Cardiac fibroblast (primary cell): Measurements from ENCODE around the gene NDUFA8.

Source experiments
- DNase-seq, 2 donors: peaks; one replicate each; pipeline versions ENCODE4 v3.0.0 to v3.0.0-alpha.2; 2010; ENCODE audit warnings: low read depth in 2 of 2
- H3K4me3 ChIP-seq, 2 donors: replicated peaks in 1 of 2; 1 replicate in 1 of 2; 2 replicates in 1 of 2; pipeline ENCODE4 v1.5.1; 2011; ENCODE audit warnings: low read depth in 2 of 2, low read length in 2 of 2, mild to moderate bottlenecking in 2 of 2, moderate library complexity in 1 of 2
- TF ChIP-seq, protein P1 (sequence below): IDR thresholded peaks from one replicate; pipeline ENCODE4 v1.5.1; 2011; ENCODE audit warnings: low read depth, mild to moderate bottlenecking, low read length, inconsistent platforms

NDUFA8 gene

DNA sequence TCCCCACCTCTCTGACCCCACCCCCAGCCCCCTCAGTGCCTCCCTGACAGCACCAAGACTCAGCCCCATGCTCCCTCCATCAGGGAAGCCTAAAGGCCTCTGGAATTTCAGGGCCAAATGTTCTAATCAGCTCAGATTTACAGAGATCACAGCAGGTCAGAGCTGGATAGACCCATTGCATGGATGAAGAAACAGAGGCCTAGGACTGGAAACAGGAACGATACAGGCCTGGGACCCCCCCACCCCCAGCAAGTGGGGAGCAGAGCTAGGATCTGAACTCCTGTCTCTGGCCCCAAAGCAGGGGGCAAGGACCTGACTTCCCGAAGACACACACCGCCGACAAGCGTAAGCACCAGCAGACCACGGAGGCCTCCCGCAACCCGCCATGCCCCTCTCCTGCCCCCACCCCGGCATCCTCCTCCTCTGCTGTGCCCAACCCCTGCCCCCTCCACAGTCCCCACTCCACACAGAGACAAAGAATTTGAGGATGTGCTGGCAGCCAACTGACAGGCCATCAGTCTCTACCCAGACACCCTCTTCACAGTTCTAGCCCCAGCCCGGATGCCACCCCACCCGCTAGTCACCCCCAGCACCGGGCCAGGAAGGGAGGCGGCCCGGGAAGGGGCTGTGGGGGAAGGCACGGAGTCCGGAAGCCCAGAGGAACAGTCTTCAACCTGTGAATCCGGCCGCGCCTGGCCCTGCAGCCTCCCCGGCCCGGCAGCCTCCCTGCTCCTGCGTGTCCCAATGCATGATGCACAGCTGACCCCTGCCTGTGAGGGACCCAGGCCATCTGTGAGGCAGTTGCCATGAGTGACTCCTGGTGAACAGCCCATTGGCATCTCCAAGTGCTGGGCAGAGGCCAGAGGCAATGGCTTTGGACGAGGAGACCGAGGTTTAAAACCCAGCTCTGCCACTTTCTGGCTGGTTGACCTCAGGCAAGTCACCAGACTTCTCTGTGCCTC lies 31.3 kb downstream of the NDUFA8 start:
- no peak overlapping the region for H3K4me3 ChIP-seq
- TF ChIP-seq, protein P1, sequence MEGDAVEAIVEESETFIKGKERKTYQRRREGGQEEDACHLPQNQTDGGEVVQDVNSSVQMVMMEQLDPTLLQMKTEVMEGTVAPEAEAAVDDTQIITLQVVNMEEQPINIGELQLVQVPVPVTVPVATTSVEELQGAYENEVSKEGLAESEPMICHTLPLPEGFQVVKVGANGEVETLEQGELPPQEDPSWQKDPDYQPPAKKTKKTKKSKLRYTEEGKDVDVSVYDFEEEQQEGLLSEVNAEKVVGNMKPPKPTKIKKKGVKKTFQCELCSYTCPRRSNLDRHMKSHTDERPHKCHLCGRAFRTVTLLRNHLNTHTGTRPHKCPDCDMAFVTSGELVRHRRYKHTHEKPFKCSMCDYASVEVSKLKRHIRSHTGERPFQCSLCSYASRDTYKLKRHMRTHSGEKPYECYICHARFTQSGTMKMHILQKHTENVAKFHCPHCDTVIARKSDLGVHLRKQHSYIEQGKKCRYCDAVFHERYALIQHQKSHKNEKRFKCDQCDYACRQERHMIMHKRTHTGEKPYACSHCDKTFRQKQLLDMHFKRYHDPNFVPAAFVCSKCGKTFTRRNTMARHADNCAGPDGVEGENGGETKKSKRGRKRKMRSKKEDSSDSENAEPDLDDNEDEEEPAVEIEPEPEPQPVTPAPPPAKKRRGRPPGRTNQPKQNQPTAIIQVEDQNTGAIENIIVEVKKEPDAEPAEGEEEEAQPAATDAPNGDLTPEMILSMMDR, result no peak
- DNase-seq, result no peak

DNA sequence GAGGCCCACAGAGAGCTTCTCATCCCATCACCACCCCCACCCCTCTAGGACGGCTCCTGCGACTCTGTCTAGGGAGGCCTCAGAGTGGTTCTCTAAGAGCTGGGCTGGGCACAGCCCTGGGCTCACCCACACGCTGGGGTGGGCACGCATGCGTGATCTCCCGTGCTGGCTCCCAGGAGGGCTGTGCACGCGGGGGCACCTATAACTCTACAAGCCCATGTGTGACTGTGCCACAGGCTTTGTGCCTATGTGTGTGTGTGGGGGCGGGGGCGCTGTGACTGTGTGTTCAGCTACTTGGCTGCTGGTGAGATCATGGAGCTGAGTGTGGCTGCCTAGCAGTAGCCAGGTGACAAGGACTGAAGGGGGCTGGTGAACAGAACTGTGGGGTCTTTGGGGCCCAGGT lies 32.2 kb downstream of the NDUFA8 start:
- TF ChIP-seq, protein P1, result no peak
- H3K4me3 ChIP-seq, result no peak overlapping the region
- no peak for DNase-seq

DNA sequence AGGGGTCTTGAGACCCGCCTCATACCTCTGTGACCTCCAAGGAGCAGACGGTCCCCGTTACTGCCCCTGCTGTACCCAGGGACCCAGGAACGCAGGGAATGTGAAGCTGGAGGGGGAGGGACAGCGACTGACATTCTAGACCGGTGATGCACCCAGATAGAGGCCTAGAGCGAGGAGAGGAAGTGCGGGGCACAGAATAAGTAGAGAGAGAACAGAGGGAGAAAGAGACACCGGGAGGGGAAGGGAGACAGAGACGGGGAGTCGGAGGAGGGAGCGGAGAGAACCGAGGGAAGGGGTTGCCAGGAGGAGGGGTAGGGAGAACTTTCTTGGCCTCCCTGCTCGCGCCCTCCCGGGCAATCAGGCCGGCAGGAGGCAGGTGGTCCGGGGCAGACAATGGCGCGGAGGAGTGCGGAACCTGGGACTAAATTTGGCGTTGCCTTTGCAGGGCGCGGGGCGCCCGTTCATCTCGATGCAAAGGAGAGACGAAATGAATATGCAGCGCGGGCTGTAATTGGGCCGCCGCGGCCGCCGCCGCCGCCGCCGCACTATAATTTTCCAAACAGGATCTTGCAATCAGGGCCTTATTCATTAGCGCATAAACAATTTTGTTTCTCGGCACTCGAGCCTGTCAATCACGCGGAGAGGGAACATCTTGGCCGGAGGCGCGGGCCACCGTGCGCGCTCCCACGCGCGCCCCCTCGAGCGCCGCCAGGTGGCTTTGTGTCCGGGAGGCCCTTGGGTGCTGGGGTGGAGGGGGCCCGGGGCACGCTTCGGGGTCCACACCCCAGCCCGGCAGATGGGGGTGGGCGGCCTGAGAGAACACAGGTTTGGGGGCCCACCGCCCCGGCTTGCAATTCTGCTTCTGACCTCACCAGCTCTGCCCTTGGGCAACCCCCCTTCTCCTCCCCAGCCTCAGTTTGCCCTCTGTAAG lies 33.0 kb downstream of the NDUFA8 start:
- TF ChIP-seq, protein P1, result no peak
- peak in 1 of 2 donors; percentile 55 for DNase-seq
- peak overlapping the region; percentile 30 to 38 for H3K4me3 ChIP-seq

DNA sequence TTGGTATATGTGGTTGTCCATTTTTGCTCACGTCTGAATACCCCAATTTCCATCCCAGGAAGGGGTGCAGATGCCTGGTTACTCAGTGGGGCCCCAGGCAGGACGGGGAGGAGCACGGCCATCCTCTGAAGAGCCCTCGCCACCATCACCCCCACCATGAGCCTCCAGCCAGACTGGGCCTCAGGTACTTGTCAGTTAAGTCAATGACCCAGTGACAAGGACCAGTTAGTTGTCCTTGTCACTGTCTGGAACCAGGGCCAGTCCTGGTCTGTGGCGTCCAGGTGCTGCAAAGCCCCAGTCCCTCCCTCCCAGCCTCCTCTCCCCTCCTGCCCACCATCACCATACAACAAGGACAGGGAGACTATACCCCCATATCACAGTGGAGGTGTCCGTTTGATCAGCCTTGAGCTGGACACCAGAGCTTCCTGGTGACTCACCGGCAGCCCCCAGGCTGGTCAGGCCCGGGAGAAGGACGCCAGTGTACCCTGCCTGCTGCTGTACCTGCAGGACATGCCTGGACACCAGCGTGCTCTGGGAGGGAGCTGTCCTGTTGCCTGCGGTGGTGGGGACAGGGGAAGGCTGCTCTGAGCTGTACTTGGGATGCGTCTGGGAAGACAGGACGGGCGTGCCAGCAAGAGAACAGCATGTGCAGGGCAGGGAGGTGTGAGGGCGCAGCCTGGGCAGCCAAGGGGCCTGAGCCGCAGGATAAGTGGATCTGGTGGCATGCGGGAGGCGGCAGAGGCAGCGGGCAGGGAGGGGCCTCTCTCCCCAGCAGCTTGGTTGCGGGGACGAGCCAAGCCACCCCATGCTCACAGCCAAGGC lies 33.9 kb downstream of the NDUFA8 start:
- peak in 1 of 2 donors; percentile 19 for DNase-seq
- TF ChIP-seq, protein P1, result no peak
- H3K4me3 ChIP-seq, result no peak overlapping the region

DNA sequence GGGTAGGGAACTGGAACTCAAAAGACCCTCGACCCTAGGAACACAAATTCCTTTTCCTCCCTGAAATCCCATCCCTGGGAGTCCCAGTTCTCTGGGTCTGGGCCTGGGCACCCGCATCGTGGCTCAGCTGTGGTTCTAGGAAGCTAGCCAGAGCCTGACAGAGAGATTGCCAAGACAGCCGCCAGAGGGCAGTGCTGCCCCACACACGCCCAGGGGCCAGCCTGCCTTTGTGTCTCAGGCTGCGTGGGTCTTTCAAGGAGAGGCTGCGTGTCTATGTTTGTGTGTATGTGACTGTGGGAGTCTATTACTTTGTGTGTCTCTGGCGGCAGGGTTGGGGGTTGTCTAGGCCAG lies 34.4 kb downstream of the NDUFA8 start:
- peak; percentile 81 to 83 for DNase-seq
- TF ChIP-seq, protein P1, result peak; percentile 97
- no peak overlapping the region for H3K4me3 ChIP-seq

DNA sequence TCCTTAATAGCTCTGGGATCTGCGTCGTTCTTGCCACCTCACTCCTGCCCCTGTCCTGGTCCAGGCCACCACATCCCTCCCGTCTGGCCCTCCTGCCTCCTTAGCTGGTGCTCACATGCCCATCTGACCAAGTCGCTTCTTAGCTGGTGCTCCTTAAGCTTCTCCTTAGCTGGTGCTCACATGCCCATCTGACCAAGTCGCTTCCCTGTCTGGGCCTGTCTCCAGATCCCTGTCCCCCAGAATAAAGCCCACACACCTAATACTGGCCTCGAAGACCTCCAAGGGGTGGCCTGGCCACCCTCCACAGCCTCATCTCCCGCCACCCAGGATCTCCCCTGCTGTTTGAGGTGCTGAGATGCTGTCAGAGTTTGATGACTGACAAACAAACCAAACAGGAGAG lies 35.1 kb downstream of the NDUFA8 start:
- TF ChIP-seq, protein P1, result no peak
- no peak overlapping the region for H3K4me3 ChIP-seq
- DNase-seq, result no peak
